ENCODE data around the gene SNRPD3. TPM values are rescaled to one million over a fixed set of nuclear protein-coding genes. Genes with fewer than 3 reads are reported as not detected.

SNRPD3 gene
- total RNA-seq, 4 donors from 2014 or later: 107 to 176 (median 152) TPM

Other genes with a start within 250 kb of the SNRPD3 start
- 1 to 10 TPM; 1.0 to 4.0 (median 2.4) TPM for gene ADORA2A, start 128.4 kb upstream of the SNRPD3 start, total RNA-seq
- gene UPB1, start 60.7 kb upstream of the SNRPD3 start, total RNA-seq: under 1 TPM in 1 of 4 donors, not detected in 3; 0.57 TPM
- gene GUCD1, start 861 bp upstream of the SNRPD3 start, total RNA-seq: 10 to 100 TPM; 48.2 to 98.8 (median 76.2) TPM
- gene LRRC75B, start 37.1 kb downstream of the SNRPD3 start, total RNA-seq: 10 to 100 TPM in 1 of 4 donors, 1 to 10 TPM in 3; 4.0 to 20.4 (median 7.8) TPM
- 1 to 10 TPM in 3 of 4 donors, under 1 TPM in 1; 0.61 to 7.7 (median 1.2) TPM for gene GGT1, start 47.2 kb downstream of the SNRPD3 start, total RNA-seq
- not detected for gene PIWIL3, start 218.7 kb downstream of the SNRPD3 start, total RNA-seq